PC-3 (cell line): Measurements from ENCODE around the gene IL17D.

Experiments used
- CTCF ChIP-seq: fragments of 300-600 bp; sonication (generic); conservative IDR thresholded peaks from 2 replicates; pipeline ENCODE4 v1.5.1; 2017; ENCODE audit warnings: antibody characterized with exemption, low read depth, mild to moderate bottlenecking, low read length
- EZH2 ChIP-seq: fragments of 300-600 bp; sonication (generic); IDR thresholded peaks from one replicate; pipeline ENCODE4 v1.6.1; 2017; ENCODE audit warnings: antibody characterized with exemption, mild to moderate bottlenecking, low read length; ENCODE audit not compliant: unreplicated experiment
- EZH2phosphoT487 ChIP-seq: fragments of 300-600 bp; sonication (generic); IDR thresholded peaks from 2 replicates; pipeline ENCODE4 v1.6.1; 2018; ENCODE audit warnings: mild to moderate bottlenecking, antibody characterized with exemption, low read length, borderline replicate concordance

GRCh38 chr13:20676213-20676612, 27.3 kb upstream of the IL17D start:
- TF ChIP-seq CTCF (no peak), EZH2 (no peak), EZH2phosphoT487 (no peak)
